Measurements from ENCODE around the gene RTKN. TPM values are rescaled to one million over a fixed set of nuclear protein-coding genes. Genes with fewer than 3 reads are reported as not detected.

The RTKN gene
- polyA plus RNA-seq, 1 of the 3 experiments (the other 2 are of a cell fraction), result 22.6 TPM

DNA sequence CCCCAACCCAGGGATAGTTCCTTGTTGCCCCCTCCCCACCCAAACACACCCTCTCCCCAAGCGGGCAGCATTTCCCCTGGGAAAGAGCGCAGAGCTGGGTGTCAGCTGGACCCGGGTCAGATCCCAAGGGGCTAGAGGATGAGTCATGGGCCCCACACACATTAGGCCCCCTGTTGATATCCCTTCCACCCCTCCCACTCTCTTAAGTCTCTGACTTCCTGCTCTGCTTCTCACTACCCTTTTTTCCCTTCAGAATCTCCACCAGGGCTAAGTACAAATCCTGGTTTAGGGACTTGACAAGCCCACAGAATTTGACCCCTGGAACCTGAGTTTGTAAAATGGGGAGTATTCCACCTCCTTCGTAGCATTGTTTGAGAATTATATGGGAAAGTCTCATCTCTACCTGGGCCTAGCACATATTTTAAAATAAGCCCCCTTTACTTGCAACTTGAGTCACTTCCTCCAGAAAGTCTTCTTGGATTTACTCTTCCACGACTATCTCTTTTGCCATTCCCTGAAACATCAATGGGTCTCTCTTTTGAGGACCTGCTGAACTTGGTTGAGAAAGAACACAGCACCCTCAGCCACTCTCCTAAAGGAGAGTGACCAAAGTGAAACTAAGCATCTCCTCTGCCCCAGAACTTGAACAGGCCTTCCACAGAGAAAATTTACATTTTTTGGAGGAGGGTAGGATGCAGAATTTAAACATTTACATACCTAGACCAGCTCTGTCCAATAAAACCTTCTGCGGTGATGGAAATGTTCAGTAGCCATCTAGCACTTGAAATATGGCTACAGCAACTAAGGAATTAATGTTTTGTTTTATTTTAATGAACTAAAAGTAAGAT, 4.7 kb downstream of the RTKN start:
- Histone ChIP-seq H3K27me3 (ENCODE audit: insufficient read depth) (no peaks in the 10 kb centered on the region), H4K20me1 (ENCODE audit: insufficient read depth) (no peaks in the 10 kb centered on the region), H2AFZ (ENCODE audit: low read depth) (no peak overlapping the region), H3K27ac (ENCODE audit: low read depth in 2 of 2, low read length in 1 of 2) (no peak overlapping the region), H3K9ac (no peak overlapping the region), H3K79me2 (ENCODE audit: insufficient read depth) (peaks cover 34% of the 10 kb centered on the region), H3K9me3 (no peaks in the 10 kb centered on the region), H3K4me2 (peak overlapping the region; percentile 97; the same call in 1 of the 2 replicates), H3F3A (replicated peaks; ENCODE audit: insufficient read depth) (no peaks in the 10 kb centered on the region), H3K4me3 (ENCODE audit: low read depth in 2 of 2, low read length in 1 of 2) (no peak overlapping the region), H3K9me2 (no peaks in the 10 kb centered on the region), H3K4me1 (ENCODE audit: control insufficient read depth in 1 of 2, insufficient read depth in 2 of 2, low read depth in 1 of 2, low read length in 1 of 2) (peaks cover 16 to 27% of the 10 kb centered on the region in 2 experiments; a peak in 3 of 4 replicates), H3K36me3 (replicated peaks in 1 of 2; ENCODE audit: control insufficient read depth in 1 of 2, insufficient read depth in 2 of 2, low read length in 1 of 2) (peaks cover 0 to 4% of the 10 kb centered on the region in 2 experiments)
- TF ChIP-seq, protein P1, sequence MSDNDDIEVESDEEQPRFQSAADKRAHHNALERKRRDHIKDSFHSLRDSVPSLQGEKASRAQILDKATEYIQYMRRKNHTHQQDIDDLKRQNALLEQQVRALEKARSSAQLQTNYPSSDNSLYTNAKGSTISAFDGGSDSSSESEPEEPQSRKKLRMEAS (IDR thresholded peaks at IDR 0.05; ENCODE audit: low read depth), result no peak
- TF ChIP-seq, protein P2, sequence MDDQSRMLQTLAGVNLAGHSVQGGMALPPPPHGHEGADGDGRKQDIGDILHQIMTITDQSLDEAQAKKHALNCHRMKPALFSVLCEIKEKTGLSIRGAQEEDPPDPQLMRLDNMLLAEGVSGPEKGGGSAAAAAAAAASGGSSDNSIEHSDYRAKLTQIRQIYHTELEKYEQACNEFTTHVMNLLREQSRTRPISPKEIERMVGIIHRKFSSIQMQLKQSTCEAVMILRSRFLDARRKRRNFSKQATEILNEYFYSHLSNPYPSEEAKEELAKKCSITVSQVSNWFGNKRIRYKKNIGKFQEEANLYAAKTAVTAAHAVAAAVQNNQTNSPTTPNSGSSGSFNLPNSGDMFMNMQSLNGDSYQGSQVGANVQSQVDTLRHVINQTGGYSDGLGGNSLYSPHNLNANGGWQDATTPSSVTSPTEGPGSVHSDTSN (IDR thresholded peaks at IDR 0.05), result no peak
- TF ChIP-seq, protein P3, sequence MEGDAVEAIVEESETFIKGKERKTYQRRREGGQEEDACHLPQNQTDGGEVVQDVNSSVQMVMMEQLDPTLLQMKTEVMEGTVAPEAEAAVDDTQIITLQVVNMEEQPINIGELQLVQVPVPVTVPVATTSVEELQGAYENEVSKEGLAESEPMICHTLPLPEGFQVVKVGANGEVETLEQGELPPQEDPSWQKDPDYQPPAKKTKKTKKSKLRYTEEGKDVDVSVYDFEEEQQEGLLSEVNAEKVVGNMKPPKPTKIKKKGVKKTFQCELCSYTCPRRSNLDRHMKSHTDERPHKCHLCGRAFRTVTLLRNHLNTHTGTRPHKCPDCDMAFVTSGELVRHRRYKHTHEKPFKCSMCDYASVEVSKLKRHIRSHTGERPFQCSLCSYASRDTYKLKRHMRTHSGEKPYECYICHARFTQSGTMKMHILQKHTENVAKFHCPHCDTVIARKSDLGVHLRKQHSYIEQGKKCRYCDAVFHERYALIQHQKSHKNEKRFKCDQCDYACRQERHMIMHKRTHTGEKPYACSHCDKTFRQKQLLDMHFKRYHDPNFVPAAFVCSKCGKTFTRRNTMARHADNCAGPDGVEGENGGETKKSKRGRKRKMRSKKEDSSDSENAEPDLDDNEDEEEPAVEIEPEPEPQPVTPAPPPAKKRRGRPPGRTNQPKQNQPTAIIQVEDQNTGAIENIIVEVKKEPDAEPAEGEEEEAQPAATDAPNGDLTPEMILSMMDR (IDR thresholded peaks at IDR 0.05), result no peak
- TF ChIP-seq FOXJ3 (CRISPR knock-in tag; IDR thresholded peaks at IDR 0.05), result no peak
- TF ChIP-seq TAF1 (IDR thresholded peaks at IDR 0.05; ENCODE audit: borderline replicate concordance, low read depth, low read length), result no peak
- TF ChIP-seq GATA2 (CRISPR knock-in tag; IDR thresholded peaks at IDR 0.05), result no peak
- no peak for TF ChIP-seq FOSL2 (IDR thresholded peaks at IDR 0.05; ENCODE audit: borderline replicate concordance, low read depth)
- TF ChIP-seq CHD2 (IDR thresholded peaks at IDR 0.05; ENCODE audit: low read length, partially characterized antibody), result no peak
- no peak for TF ChIP-seq YY1 (IDR thresholded peaks at IDR 0.05; ENCODE audit: low read depth)
- TF ChIP-seq RFX5 (IDR thresholded peaks at IDR 0.05; ENCODE audit: low read length), result no peak
- TF ChIP-seq, protein P4, sequence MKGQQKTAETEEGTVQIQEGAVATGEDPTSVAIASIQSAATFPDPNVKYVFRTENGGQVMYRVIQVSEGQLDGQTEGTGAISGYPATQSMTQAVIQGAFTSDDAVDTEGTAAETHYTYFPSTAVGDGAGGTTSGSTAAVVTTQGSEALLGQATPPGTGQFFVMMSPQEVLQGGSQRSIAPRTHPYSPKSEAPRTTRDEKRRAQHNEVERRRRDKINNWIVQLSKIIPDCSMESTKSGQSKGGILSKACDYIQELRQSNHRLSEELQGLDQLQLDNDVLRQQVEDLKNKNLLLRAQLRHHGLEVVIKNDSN (IDR thresholded peaks at IDR 0.05; ENCODE audit: borderline replicate concordance, low read depth), result no peak
- TF ChIP-seq POLR2AphosphoS5 (IDR thresholded peaks at IDR 0.05; ENCODE audit: low read depth, low read length), result no peak
- no peak for TF ChIP-seq SIN3A (IDR thresholded peaks at IDR 0.05; ENCODE audit: borderline replicate concordance, low read depth, low read length)
- TF ChIP-seq, protein P5, sequence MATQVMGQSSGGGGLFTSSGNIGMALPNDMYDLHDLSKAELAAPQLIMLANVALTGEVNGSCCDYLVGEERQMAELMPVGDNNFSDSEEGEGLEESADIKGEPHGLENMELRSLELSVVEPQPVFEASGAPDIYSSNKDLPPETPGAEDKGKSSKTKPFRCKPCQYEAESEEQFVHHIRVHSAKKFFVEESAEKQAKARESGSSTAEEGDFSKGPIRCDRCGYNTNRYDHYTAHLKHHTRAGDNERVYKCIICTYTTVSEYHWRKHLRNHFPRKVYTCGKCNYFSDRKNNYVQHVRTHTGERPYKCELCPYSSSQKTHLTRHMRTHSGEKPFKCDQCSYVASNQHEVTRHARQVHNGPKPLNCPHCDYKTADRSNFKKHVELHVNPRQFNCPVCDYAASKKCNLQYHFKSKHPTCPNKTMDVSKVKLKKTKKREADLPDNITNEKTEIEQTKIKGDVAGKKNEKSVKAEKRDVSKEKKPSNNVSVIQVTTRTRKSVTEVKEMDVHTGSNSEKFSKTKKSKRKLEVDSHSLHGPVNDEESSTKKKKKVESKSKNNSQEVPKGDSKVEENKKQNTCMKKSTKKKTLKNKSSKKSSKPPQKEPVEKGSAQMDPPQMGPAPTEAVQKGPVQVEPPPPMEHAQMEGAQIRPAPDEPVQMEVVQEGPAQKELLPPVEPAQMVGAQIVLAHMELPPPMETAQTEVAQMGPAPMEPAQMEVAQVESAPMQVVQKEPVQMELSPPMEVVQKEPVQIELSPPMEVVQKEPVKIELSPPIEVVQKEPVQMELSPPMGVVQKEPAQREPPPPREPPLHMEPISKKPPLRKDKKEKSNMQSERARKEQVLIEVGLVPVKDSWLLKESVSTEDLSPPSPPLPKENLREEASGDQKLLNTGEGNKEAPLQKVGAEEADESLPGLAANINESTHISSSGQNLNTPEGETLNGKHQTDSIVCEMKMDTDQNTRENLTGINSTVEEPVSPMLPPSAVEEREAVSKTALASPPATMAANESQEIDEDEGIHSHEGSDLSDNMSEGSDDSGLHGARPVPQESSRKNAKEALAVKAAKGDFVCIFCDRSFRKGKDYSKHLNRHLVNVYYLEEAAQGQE (IDR thresholded peaks at IDR 0.05; ENCODE audit: low read depth, low read length), result no peak
- CTCF ChIA-PET, result no interaction called here
- no peak for DNase-seq
- 92% methylated on average over 6 of the region's 6 CpGs for WGBS (ENCODE audit: low lambda C conversion rate)
- POLR2A ChIA-PET, result no interaction called here
